Neural cell (in vitro differentiated cells): Measurements from ENCODE around the gene OR52N5. TPM values are rescaled to one million over a fixed set of nuclear protein-coding genes. Genes with fewer than 3 reads are reported as not detected.

ENCODE experiments used
- H2AFZ ChIP-seq: fragments of 200-600, 300-800 bp; sonication (generic), shearing (Covaris generic); 2 replicates; pipeline ENCODE4 v1.6.0; 2014; ENCODE audit warnings: low read depth, mild to moderate bottlenecking, antibody characterized with exemption, low read length, moderate library complexity
- H3F3A ChIP-seq: fragments of 200-600 bp; shearing (Covaris generic); 2 replicates; pipeline ENCODE4 v1.6.1; 2016; ENCODE audit warnings: mild to moderate bottlenecking, moderate library complexity, mixed read lengths, antibody characterized with exemption, low read length; ENCODE audit not compliant: insufficient read depth, poor library complexity, severe bottlenecking
- H3K27ac ChIP-seq: fragments of 200-600, 300-800 bp; sonication (generic), shearing (Covaris generic); 2 replicates; pipeline ENCODE4 v1.5.1; 2014; ENCODE audit warnings: mild to moderate bottlenecking, low read length, moderate library complexity
- H3K27me3 ChIP-seq: fragments of 300-800, 200-600 bp; sonication (generic), shearing (Covaris generic); 2 replicates; pipeline ENCODE4 v1.6.0; 2014; ENCODE audit warnings: mild to moderate bottlenecking, low read depth, low read length, moderate library complexity; ENCODE audit not compliant: insufficient read depth
- H3K36me3 ChIP-seq: fragments of 300-800, 200-600 bp; sonication (generic), shearing (Covaris generic); 2 replicates; pipeline ENCODE4 v1.5.1; 2014; ENCODE audit warnings: mild to moderate bottlenecking, antibody characterized with exemption, low read length, moderate library complexity; ENCODE audit not compliant: insufficient read depth
- H3K4me2 ChIP-seq: fragments of 300-800, 200-600 bp; sonication (generic), shearing (Covaris generic); 2 replicates; pipeline ENCODE4 v1.6.0; 2014; ENCODE audit warnings: mild to moderate bottlenecking, low read length
- H3K4me3 ChIP-seq: fragments of 300-800, 200-600 bp; sonication (generic), shearing (Covaris generic); 2 replicates; pipeline ENCODE4 v1.5.1; 2014; ENCODE audit warnings: mild to moderate bottlenecking, low read length, moderate library complexity
- H3K79me2 ChIP-seq: fragments of 200-600 bp; shearing (Covaris generic); replicated peaks from 2 replicates; pipeline ENCODE4 v1.6.0; 2014; ENCODE audit warnings: mild to moderate bottlenecking, low read length, moderate library complexity; ENCODE audit not compliant: insufficient read depth
- H3K9ac ChIP-seq: fragments of 300-800, 200-600 bp; sonication (generic), shearing (Covaris generic); 2 replicates; pipeline ENCODE4 v1.6.1; 2016; ENCODE audit warnings: mild to moderate bottlenecking, low read length, mixed read lengths
- H3K9me2 ChIP-seq: fragments of 200-600 bp; shearing (Covaris generic); 2 replicates; pipeline ENCODE4 v1.6.1; 2016; ENCODE audit warnings: mild to moderate bottlenecking, low read length, mixed read lengths; ENCODE audit not compliant: insufficient read depth
- H3K9me3 ChIP-seq: fragments of 200-600, 300-800 bp; sonication (generic), shearing (Covaris generic); 2 replicates; pipeline ENCODE4 v1.6.1; 2016; ENCODE audit warnings: mild to moderate bottlenecking, mixed run types, low read length, moderate library complexity, mixed read lengths
- H4K20me1 ChIP-seq: fragments of 200-600 bp; shearing (Covaris generic); 2 replicates; pipeline ENCODE4 v1.6.1; 2016; ENCODE audit warnings: mild to moderate bottlenecking, mixed run types; ENCODE audit not compliant: insufficient read depth
- CTCF ChIP-seq: fragments of 450-650 bp; IDR thresholded peaks from 2 replicates; pipeline ENCODE4 v1.5.1; 2014; ENCODE audit warnings: antibody characterized with exemption, mild to moderate bottlenecking, moderate library complexity; ENCODE audit not compliant: poor library complexity, severe bottlenecking
- EP300 ChIP-seq: fragments of 450-650 bp; conservative IDR thresholded peaks from 2 replicates; pipeline ENCODE4 v1.6.1; 2014; ENCODE audit warnings: antibody characterized with exemption, mild to moderate bottlenecking, moderate library complexity; ENCODE audit not compliant: poor library complexity, severe bottlenecking
- EZH2 ChIP-seq: fragments of 200-600, 300-800 bp; shearing (Covaris generic), sonication (generic); IDR thresholded peaks from 2 replicates; pipeline ENCODE4 v1.6.1; 2014; ENCODE audit warnings: antibody characterized with exemption, low read length, borderline replicate concordance, mild to moderate bottlenecking; ENCODE audit not compliant: insufficient read depth, poor library complexity, severe bottlenecking
- MXI1 ChIP-seq: fragments of 450-650 bp; conservative IDR thresholded peaks from 2 replicates; pipeline ENCODE4 v1.6.1; 2014; ENCODE audit warnings: antibody characterized with exemption, mild to moderate bottlenecking; ENCODE audit not compliant: poor library complexity, severe bottlenecking
- POLR2AphosphoS5 ChIP-seq: IDR thresholded peaks from 2 replicates; pipeline ENCODE4 v1.6.1; 2012
- RAD21 ChIP-seq: fragments of 450-650 bp; conservative IDR thresholded peaks from 2 replicates; pipeline ENCODE4 v1.6.1; 2014; ENCODE audit warnings: antibody characterized with exemption, mild to moderate bottlenecking, moderate library complexity
- SMC3 ChIP-seq: fragments of 450-650 bp; conservative IDR thresholded peaks from 2 replicates; pipeline ENCODE4 v1.6.1; 2014; ENCODE audit warnings: antibody characterized with exemption, mild to moderate bottlenecking, moderate library complexity; ENCODE audit not compliant: poor library complexity
- TAF1 ChIP-seq: IDR thresholded peaks from 2 replicates; pipeline ENCODE4 v1.6.1; 2012; ENCODE audit warnings: low read depth
- polyA plus RNA-seq: library from polyadenylated mRNA; depleted of rRNA; stranded (reverse); fragments of >200 nt; gene quantifications from 2 replicates; pipeline ENCODE4 v1.2.3, GENCODE V29; 2014
- TF ChIP-seq, protein P1 (sequence below): IDR thresholded peaks from 2 replicates; pipeline ENCODE4 v1.6.1; 2012; ENCODE audit warnings: borderline replicate concordance

OR52N5 gene
- polyA plus RNA-seq, 1 donor from 2014 or later, result not detected

- Histone ChIP-seq H3K27me3 (no peaks in the 10 kb centered on the region), H3K9me3 (no peaks in the 10 kb centered on the region), H3F3A (no peaks in the 10 kb centered on the region), H3K36me3 (no peaks in the 10 kb centered on the region), H3K4me3 (no peak within 1 kb of the TSS), H3K9me2 (no peaks in the 10 kb centered on the region), H4K20me1 (no peaks in the 10 kb centered on the region), H2AFZ (no peak within 1 kb of the TSS), H3K9ac (no peak within 1 kb of the TSS), H3K27ac (no peak within 1 kb of the TSS), H3K4me2 (no peak within 1 kb of the TSS), H3K79me2 (no peaks in the 10 kb centered on the region)
- TF ChIP-seq EP300, result no peak
- no peak for TF ChIP-seq EZH2
- TF ChIP-seq CTCF, result no peak
- TF ChIP-seq MXI1, result no peak
- TF ChIP-seq, protein P1, sequence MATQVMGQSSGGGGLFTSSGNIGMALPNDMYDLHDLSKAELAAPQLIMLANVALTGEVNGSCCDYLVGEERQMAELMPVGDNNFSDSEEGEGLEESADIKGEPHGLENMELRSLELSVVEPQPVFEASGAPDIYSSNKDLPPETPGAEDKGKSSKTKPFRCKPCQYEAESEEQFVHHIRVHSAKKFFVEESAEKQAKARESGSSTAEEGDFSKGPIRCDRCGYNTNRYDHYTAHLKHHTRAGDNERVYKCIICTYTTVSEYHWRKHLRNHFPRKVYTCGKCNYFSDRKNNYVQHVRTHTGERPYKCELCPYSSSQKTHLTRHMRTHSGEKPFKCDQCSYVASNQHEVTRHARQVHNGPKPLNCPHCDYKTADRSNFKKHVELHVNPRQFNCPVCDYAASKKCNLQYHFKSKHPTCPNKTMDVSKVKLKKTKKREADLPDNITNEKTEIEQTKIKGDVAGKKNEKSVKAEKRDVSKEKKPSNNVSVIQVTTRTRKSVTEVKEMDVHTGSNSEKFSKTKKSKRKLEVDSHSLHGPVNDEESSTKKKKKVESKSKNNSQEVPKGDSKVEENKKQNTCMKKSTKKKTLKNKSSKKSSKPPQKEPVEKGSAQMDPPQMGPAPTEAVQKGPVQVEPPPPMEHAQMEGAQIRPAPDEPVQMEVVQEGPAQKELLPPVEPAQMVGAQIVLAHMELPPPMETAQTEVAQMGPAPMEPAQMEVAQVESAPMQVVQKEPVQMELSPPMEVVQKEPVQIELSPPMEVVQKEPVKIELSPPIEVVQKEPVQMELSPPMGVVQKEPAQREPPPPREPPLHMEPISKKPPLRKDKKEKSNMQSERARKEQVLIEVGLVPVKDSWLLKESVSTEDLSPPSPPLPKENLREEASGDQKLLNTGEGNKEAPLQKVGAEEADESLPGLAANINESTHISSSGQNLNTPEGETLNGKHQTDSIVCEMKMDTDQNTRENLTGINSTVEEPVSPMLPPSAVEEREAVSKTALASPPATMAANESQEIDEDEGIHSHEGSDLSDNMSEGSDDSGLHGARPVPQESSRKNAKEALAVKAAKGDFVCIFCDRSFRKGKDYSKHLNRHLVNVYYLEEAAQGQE, result no peak
- TF ChIP-seq RAD21, result no peak
- TF ChIP-seq POLR2AphosphoS5, result no peak
- no peak for TF ChIP-seq SMC3
- no peak for TF ChIP-seq TAF1
These were observed 29.2 kb downstream of the OR52N5 start, which contains the start of gene OR52N4 for GRCh38 chr11:5753943-5754342. Gene OR52N4, plus strand, starts transcription at chr11:5754243. Its CDS starts 498 bp downstream, at chr11:5754741.

DNA sequence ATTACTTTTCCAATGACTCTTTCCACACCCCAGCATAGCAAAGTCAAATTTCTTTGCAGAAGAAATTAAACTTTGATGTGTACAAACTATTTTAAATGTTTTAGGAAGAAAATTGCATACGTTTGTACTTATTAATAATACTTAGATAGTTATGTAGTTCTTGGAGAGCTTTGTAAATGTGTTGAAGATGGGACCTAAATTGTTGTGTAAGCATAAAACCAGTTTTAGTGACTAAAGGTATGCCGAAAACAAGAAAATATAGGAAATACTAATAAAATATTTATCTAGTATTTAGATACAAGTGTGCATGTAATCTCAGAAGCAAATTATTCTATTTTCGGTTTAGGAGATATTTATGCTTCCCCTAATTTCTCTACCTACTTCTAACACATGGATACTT lies 33.3 kb downstream of the OR52N5 start:
- Histone ChIP-seq H3K36me3 (no peaks in the 10 kb centered on the region), H3K9me3 (no peaks in the 10 kb centered on the region), H3K4me2 (no peak overlapping the region), H3K9me2 (no peaks in the 10 kb centered on the region), H3F3A (no peaks in the 10 kb centered on the region), H3K4me3 (no peak overlapping the region), H3K27ac (no peak overlapping the region), H3K9ac (no peak overlapping the region), H3K79me2 (no peaks in the 10 kb centered on the region), H4K20me1 (no peaks in the 10 kb centered on the region), H3K27me3 (no peaks in the 10 kb centered on the region), H2AFZ (no peak overlapping the region)
- no peak for TF ChIP-seq RAD21
- TF ChIP-seq, protein P1, result no peak
- no peak for TF ChIP-seq SMC3
- no peak for TF ChIP-seq EP300
- TF ChIP-seq MXI1, result no peak
- TF ChIP-seq TAF1, result no peak
- no peak for TF ChIP-seq POLR2AphosphoS5
- no peak for TF ChIP-seq EZH2
- TF ChIP-seq CTCF, result no peak
